Sigmoid colon (tissue), 7 donors: ENCODE measurements around the gene KCNJ5. TPM values are rescaled to one million over a fixed set of nuclear protein-coding genes. Genes with fewer than 3 reads are reported as not detected.

Experiments used
- DNase-seq: peaks from one replicate; pipeline ENCODE4 v3.0.0-alpha.2; 2019
- H3K27ac ChIP-seq, 4 donors: fragments of 200-600 bp; sonication (generic); one replicate each; pipeline ENCODE4 v1.5.1; 2016 to 2019; ENCODE audit warnings: mild to moderate bottlenecking in 1 of 4
- H3K27me3 ChIP-seq, 3 donors: fragments of 200-600 bp; sonication (generic); one replicate each; pipeline ENCODE4 v1.5.1; 2019; ENCODE audit warnings: mild to moderate bottlenecking in 1 of 3
- H3K36me3 ChIP-seq, 4 donors: fragments of 200-600 bp; sonication (generic); one replicate each; pipeline ENCODE4 v1.5.1; 2016 to 2019
- H3K4me1 ChIP-seq, 4 donors: fragments of 200-600 bp; sonication (generic); one replicate each; pipeline ENCODE4 v1.5.1; 2017 to 2019
- H3K4me3 ChIP-seq, 4 donors: fragments of 200-600 bp; sonication (generic); one replicate each; pipeline ENCODE4 v1.5.1; 2017 to 2019; ENCODE audit warnings: mild to moderate bottlenecking in 2 of 4, moderate library complexity in 1 of 4
- H3K9me3 ChIP-seq, 4 donors: fragments of 200-600 bp in 3 of 4; sonication (generic) in 3 of 4; one replicate each; pipeline versions ENCODE4 v1.5.1 to v1.6.1; 2013 to 2019
- EP300 ChIP-seq, 4 donors: sonication (generic); formaldehyde crosslinking; IDR thresholded peaks; one replicate each; pipeline ENCODE4 v1.6.1; 2017; ENCODE audit warnings: antibody characterized with exemption in 4 of 4
- POLR2A ChIP-seq, 2 donors: fragments of 450-650 bp; IDR thresholded peaks; one replicate each; pipeline ENCODE4 v1.6.1; 2016; ENCODE audit warnings: antibody characterized with exemption in 2 of 2, mild to moderate bottlenecking in 2 of 2, moderate library complexity in 2 of 2
- POLR2AphosphoS5 ChIP-seq, 4 donors: sonication (generic); formaldehyde crosslinking; IDR thresholded peaks; one replicate each; pipeline ENCODE4 v1.6.1; 2017; ENCODE audit warnings: antibody characterized with exemption in 4 of 4
- WGBS, 2 donors: extraction: QIAGEN DNeasy Blood & Tissue Kit; methylation state at CpG; one replicate each; pipeline ENCODE4 v1.1.7; 2013; 5-methylcytosine and 5-hydroxymethylcytosine counted together
- intact Hi-C: fragments of 100-400 bp; cut with DNase I; formaldehyde crosslinking; loops from one replicate; pipeline ENCODE4 v1.15.1; 2023
- polyA plus RNA-seq, 3 donors: library from polyadenylated mRNA; stranded (reverse); fragments of 200-250 nt; gene quantifications; one replicate each; pipeline ENCODE4 v1.2.3, GENCODE V29; 2013
- total RNA-seq, 4 donors: library from RNA; depleted of rRNA; stranded (reverse); fragments of >200 nt; gene quantifications; one replicate each; pipeline ENCODE4 v1.1.0, GENCODE V29; 2016
- TF ChIP-seq, protein P1 (sequence below), 4 experiments: fragments of 450-650 bp in 3 of 4; fragments of 200-600 bp in 1 of 4; IDR thresholded peaks; one replicate each; pipeline ENCODE4 v1.5.1; 2016 to 2019; ENCODE audit warnings: antibody characterized with exemption in 4 of 4, mild to moderate bottlenecking in 3 of 4, moderate library complexity in 2 of 4
- donor health status: healthy with polysubstance abuse.
- donor health status: Bipolar disorder and iron deficiency.
- donor health status: healthy.

The KCNJ5 gene
- total and polyA plus RNA-seq, 7 donors, result 0.58 to 4.7 (median 2.0) TPM; not detected in 1

DNA sequence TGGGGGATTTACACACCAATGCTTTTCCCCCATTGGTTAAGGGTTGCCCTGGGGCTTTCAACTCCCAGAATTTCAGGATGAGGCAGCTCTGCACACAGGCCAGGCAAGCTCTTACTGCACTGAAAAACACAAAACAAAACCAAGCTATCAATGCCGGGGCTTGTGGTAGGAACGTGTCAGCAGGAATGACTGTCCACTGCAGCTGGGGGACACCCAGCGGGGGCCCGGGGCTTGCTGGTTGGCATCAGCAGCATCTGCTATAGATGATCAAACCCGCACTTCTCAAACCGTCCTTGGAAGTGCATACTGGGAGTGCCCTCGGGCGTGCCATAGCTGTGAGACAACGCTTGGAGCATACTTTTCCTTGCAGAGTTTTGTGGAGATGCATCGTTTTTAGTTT is 43.8 kb downstream of the KCNJ5 start:
- DNase-seq, result no peak
- Histone ChIP-seq H3K36me3 (no peaks in the 10 kb centered on the region), H3K27me3 (peaks cover 0 to 3% (median 0%) of the 10 kb centered on the region in 3 donors), H3K9me3 (no peaks in the 10 kb centered on the region), H3K4me1 (no peaks in the 10 kb centered on the region), H3K27ac (no peak overlapping the region), H3K4me3 (no peak overlapping the region)
- TF ChIP-seq POLR2A (IDR thresholded peaks at IDR 0.05) (no peak), EP300 (IDR thresholded peaks at IDR 0.05) (no peak), POLR2AphosphoS5 (IDR thresholded peaks at IDR 0.05) (no peak)
- TF ChIP-seq, protein P1, sequence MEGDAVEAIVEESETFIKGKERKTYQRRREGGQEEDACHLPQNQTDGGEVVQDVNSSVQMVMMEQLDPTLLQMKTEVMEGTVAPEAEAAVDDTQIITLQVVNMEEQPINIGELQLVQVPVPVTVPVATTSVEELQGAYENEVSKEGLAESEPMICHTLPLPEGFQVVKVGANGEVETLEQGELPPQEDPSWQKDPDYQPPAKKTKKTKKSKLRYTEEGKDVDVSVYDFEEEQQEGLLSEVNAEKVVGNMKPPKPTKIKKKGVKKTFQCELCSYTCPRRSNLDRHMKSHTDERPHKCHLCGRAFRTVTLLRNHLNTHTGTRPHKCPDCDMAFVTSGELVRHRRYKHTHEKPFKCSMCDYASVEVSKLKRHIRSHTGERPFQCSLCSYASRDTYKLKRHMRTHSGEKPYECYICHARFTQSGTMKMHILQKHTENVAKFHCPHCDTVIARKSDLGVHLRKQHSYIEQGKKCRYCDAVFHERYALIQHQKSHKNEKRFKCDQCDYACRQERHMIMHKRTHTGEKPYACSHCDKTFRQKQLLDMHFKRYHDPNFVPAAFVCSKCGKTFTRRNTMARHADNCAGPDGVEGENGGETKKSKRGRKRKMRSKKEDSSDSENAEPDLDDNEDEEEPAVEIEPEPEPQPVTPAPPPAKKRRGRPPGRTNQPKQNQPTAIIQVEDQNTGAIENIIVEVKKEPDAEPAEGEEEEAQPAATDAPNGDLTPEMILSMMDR (IDR thresholded peaks at IDR 0.05), result no peak
- intact Hi-C loops, result no loop called here
- 89 to 93% methylated on average over 10 of the region's 10 CpGs for WGBS, 2 donors

GRCh38 chr11:128936606-128937251 is 45.6 kb downstream of the KCNJ5 start:
- Histone ChIP-seq H3K27me3 (peaks cover 0 to 3% (median 0%) of the 10 kb centered on the region in 3 donors), H3K9me3 (no peaks in the 10 kb centered on the region), H3K36me3 (no peaks in the 10 kb centered on the region), H3K27ac (no peak overlapping the region), H3K4me3 (no peak overlapping the region), H3K4me1 (no peaks in the 10 kb centered on the region)
- DNase-seq, result no peak
- TF ChIP-seq, protein P1 (IDR thresholded peaks at IDR 0.05), result no peak
- TF ChIP-seq EP300 (IDR thresholded peaks at IDR 0.05) (no peak), POLR2A (IDR thresholded peaks at IDR 0.05) (no peak), POLR2AphosphoS5 (IDR thresholded peaks at IDR 0.05) (no peak)
- intact Hi-C loops, result no loop called here
- WGBS, 2 donors, result 86 to 89% methylated on average over 16 of the region's 16 CpGs

DNA sequence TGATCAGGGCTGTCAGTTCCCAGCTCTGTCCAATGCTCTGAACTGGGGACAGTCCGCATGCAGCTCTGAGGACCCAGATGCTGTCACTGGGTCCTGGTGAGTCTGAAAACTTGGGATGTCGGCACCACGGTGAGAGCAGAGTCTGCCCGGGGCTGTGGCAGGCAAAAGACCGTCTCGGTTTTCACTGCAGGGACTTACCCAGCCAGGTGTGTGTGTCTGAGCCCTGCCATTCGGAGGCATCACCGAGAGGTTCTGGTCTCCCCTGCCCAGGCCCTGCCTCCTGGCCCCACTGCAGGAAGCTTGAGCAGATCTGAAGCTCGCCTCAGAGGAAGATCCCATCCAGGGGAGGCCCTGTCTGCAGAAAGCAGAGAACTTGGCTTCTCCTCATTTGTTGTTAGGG is 46.3 kb downstream of the KCNJ5 start:
- no peak for DNase-seq
- intact Hi-C loops, result no loop called here
- no peaks in the 10 kb centered on the region for H3K4me1 ChIP-seq
- no peaks in the 10 kb centered on the region for H3K36me3 ChIP-seq
- H3K9me3 ChIP-seq, result no peaks in the 10 kb centered on the region
- H3K4me3 ChIP-seq, result no peak overlapping the region
- TF ChIP-seq POLR2AphosphoS5 (IDR thresholded peaks at IDR 0.05) (no peak), EP300 (IDR thresholded peaks at IDR 0.05) (no peak), POLR2A (IDR thresholded peaks at IDR 0.05) (no peak)
- TF ChIP-seq, protein P1 (IDR thresholded peaks at IDR 0.05), result no peak
- H3K27me3 ChIP-seq, result peaks cover 0 to 3% (median 0%) of the 10 kb centered on the region in 3 donors
- 92% methylated on average over 9 of the region's 9 CpGs for WGBS, 2 donors
- no peak overlapping the region for H3K27ac ChIP-seq

- intact Hi-C loops, result no loop called here
- Histone ChIP-seq H3K9me3 (no peaks in the 10 kb centered on the region), H3K4me3 (no peak overlapping the region), H3K4me1 (no peaks in the 10 kb centered on the region), H3K36me3 (no peaks in the 10 kb centered on the region), H3K27ac (no peak overlapping the region), H3K27me3 (no peaks in the 10 kb centered on the region)
- TF ChIP-seq POLR2A (IDR thresholded peaks at IDR 0.05) (no peak), EP300 (IDR thresholded peaks at IDR 0.05) (no peak), POLR2AphosphoS5 (IDR thresholded peaks at IDR 0.05) (no peak)
- TF ChIP-seq, protein P1 (IDR thresholded peaks at IDR 0.05), result no peak
- DNase-seq, result no peak
- 89 to 93% methylated on average over 16 of the region's 16 CpGs for WGBS, 2 donors
Measured at GRCh38 chr11:128938156-128938885, 47.2 kb downstream of the KCNJ5 start.
